ENCODE data around the gene MCM9. TPM values are rescaled to one million over a fixed set of nuclear protein-coding genes. Genes with fewer than 3 reads are reported as not detected.

Gene MCM9
- total RNA-seq, 2 experiments from 2014 or later: 18.4 to 21.3 TPM

DNA sequence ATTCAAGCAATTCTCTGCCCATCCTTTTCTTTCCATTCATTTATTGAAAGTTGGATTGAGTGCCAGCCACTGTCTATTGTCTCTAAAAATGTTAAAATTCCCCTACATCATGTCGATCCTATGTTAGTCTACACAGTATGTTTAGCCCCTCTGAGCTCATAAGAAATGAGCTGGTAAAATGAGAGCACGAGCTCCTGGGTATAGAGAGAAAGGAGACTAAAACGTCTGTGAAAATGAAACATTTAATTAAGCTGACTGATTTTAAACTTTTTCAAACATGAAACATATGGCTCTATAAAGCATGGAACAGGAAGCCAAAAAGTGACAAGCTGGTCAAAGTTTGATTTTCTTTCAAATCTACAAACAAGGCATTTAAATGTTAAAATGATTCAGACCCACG, 145.0 kb downstream of the MCM9 start:
- H3K27ac Mint-ChIP-seq: no peak overlapping the region
- peaks cover 37% of the 10 kb centered on the region for H3K4me1 Mint-ChIP-seq (ENCODE audit: low read depth)
- ChIA-PET CTCF (interaction anchor here (0.9 to 4.2 kb wide), 5 partner anchors 11 to 225 kb away, joined by 4 to 18 read pairs (median 10); no protein-coding TSS in a partner anchor), POLR2A (interaction anchor here (1.7 kb wide), 1 partner anchor 64 kb away, joined by 5 read pairs; no protein-coding TSS in a partner anchor)
- H3K9me3 Mint-ChIP-seq: peaks cover 15% of the 10 kb centered on the region
- DNase-seq: no peak
- TF ChIP-seq, protein P1, sequence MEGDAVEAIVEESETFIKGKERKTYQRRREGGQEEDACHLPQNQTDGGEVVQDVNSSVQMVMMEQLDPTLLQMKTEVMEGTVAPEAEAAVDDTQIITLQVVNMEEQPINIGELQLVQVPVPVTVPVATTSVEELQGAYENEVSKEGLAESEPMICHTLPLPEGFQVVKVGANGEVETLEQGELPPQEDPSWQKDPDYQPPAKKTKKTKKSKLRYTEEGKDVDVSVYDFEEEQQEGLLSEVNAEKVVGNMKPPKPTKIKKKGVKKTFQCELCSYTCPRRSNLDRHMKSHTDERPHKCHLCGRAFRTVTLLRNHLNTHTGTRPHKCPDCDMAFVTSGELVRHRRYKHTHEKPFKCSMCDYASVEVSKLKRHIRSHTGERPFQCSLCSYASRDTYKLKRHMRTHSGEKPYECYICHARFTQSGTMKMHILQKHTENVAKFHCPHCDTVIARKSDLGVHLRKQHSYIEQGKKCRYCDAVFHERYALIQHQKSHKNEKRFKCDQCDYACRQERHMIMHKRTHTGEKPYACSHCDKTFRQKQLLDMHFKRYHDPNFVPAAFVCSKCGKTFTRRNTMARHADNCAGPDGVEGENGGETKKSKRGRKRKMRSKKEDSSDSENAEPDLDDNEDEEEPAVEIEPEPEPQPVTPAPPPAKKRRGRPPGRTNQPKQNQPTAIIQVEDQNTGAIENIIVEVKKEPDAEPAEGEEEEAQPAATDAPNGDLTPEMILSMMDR (IDR thresholded peaks at IDR 0.05): no peak
- H3K27me3 Mint-ChIP-seq: no peaks in the 10 kb centered on the region
- H3K4me3 Mint-ChIP-seq: no peak overlapping the region
- intact Hi-C loops (cut with micrococcal nuclease): no loop called here
- no peak for ATAC-seq
- H3K36me3 Mint-ChIP-seq (ENCODE audit: low read depth): peaks cover 16% of the 10 kb centered on the region

DNA sequence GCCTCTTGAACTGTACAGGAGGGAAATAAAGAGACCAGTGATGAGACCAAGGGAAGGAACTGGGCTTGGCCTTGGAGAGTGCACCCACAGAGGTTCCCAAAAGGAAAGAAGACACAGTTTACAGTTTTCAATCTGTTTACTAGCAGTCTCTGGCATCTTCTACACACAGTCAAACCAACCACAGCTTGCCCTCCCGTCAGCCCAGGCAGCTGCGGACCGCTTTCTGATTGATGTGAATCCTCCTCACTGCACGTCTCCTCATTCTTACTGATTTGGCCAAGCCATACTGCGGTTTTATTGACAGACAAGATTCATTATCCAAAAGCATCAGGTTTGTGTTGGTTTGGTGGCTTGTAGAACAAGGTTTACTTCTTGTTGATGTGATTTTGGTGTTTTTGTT, 145.5 kb downstream of the MCM9 start:
- Mint-ChIP-seq H3K9me3 (peaks cover 15% of the 10 kb centered on the region), H3K4me1 (ENCODE audit: low read depth) (peaks cover 37% of the 10 kb centered on the region), H3K36me3 (ENCODE audit: low read depth) (peaks cover 16% of the 10 kb centered on the region), H3K27me3 (no peaks in the 10 kb centered on the region), H3K27ac (no peak overlapping the region), H3K4me3 (no peak overlapping the region)
- intact Hi-C loops (cut with micrococcal nuclease): no loop called here
- ATAC-seq: no peak
- DNase-seq: no peak
- CTCF ChIA-PET: interaction anchor here (0.9 to 4.2 kb wide), 5 partner anchors 9 to 224 kb away, joined by 3 to 18 read pairs (median 10); no protein-coding TSS in a partner anchor
- TF ChIP-seq, protein P1 (IDR thresholded peaks at IDR 0.05): no peak
- POLR2A ChIA-PET: no interaction called here

DNA sequence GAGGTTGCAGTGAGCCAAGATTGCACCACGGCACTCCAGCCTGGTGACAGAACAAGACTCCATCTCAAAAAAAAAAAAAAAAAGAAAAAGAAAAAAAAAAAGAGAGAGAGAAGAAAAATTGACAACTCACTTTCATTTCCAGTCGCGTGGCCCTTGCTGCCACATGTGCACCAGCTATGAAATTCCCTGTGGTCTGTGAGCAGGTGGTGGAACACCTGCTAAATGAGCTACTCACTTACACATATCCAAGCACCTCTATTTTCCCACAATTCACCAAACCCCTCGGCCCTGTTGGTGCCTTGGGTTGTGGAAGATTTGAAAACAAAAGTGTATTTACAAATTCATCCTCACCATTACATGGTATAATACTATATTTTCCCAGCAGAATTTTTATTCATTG, 146.3 kb downstream of the MCM9 start:
- H3K4me3 Mint-ChIP-seq: no peak overlapping the region
- intact Hi-C loops (cut with micrococcal nuclease): no loop called here
- ChIA-PET POLR2A (no interaction called here), CTCF (interaction anchor here (1.2 to 4.2 kb wide), 5 partner anchors 9 to 62 kb away, joined by 3 to 18 read pairs (median 5); no protein-coding TSS in a partner anchor)
- peaks cover 15% of the 10 kb centered on the region for H3K9me3 Mint-ChIP-seq
- peak overlapping the region; percentile 37 for H3K27ac Mint-ChIP-seq
- no peaks in the 10 kb centered on the region for H3K27me3 Mint-ChIP-seq
- DNase-seq (no peak), ATAC-seq (no peak)
- peaks cover 37% of the 10 kb centered on the region for H3K4me1 Mint-ChIP-seq (ENCODE audit: low read depth)
- TF ChIP-seq, protein P1 (IDR thresholded peaks at IDR 0.05): no peak
- peaks cover 16% of the 10 kb centered on the region for H3K36me3 Mint-ChIP-seq (ENCODE audit: low read depth)

DNA sequence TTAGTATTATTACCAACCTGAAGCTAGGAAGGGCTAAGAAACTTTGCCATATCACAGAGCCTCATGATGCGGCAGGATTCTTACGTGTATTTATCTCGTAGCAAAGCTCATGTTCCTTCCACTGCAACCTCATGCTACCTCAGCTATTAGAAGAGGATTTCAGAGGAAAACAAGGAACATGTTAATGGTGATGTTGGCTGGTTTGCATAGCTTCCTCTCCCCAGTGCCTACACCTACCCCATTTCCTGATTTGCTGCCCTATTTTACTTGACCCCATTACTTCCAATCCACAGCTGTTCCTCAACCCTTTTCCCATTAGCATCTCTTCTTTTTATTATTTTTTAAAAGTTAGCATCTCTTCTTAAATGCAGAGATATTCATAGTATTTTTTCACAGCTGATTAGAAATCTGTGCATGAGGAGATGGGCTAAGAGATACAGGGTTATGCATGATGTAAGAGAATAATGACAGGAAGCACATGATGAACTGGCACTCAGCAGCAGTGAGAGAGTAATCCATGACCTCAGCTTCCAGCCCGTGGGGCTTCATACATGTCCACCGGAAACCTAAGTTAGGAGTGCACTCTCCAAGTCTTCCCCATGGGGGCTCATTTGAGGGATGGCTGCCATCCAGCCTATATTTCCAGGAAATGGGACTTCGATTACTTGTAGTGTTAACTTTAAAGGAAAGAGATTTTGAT, 147.1 kb downstream of the MCM9 start:
- ATAC-seq (peak; percentile 51), DNase-seq (no peak)
- ChIA-PET POLR2A (interaction anchor here (1.3 kb wide), 1 partner anchor 32 kb away, joined by 3 read pairs; no protein-coding TSS in a partner anchor), CTCF (interaction anchor here (1.1 to 2.6 kb wide), 8 partner anchors 9 to 323 kb away, joined by 3 to 23 read pairs (median 4); no protein-coding TSS in a partner anchor)
- Mint-ChIP-seq H3K36me3 (ENCODE audit: low read depth) (peaks cover 16% of the 10 kb centered on the region), H3K4me3 (no peak overlapping the region), H3K4me1 (ENCODE audit: low read depth) (peaks cover 37% of the 10 kb centered on the region), H3K27me3 (no peaks in the 10 kb centered on the region), H3K9me3 (peaks cover 15% of the 10 kb centered on the region), H3K27ac (peak overlapping the region; percentile 42)
- intact Hi-C loops (cut with micrococcal nuclease): no loop called here
- TF ChIP-seq, protein P1 (IDR thresholded peaks at IDR 0.05): no peak

Data from activated CD8-positive, alpha-beta T cell treated with anti-CD3 and anti-CD28 coated beads for 36 hours (primary cell).